GM19025 (cell line): Measurements from ENCODE around the gene NNAT.
"Not testable (repeated sequence)": the region's sequence is repeated elsewhere in the genome, so short reads cannot be mapped to it uniquely, and the experiment has no call there.

ENCODE experiments used
- ATAC-seq: cut with Tn5 transposase; IDR thresholded peaks from one replicate; pipeline ENCODE4 v1.9.1; 2021; ENCODE audit warnings: mild to moderate bottlenecking, low read depth, moderate library complexity; ENCODE audit not compliant: unreplicated experiment

The NNAT gene, protein sequence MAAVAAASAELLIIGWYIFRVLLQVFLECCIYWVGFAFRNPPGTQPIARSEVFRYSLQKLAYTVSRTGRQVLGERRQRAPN

DNA sequence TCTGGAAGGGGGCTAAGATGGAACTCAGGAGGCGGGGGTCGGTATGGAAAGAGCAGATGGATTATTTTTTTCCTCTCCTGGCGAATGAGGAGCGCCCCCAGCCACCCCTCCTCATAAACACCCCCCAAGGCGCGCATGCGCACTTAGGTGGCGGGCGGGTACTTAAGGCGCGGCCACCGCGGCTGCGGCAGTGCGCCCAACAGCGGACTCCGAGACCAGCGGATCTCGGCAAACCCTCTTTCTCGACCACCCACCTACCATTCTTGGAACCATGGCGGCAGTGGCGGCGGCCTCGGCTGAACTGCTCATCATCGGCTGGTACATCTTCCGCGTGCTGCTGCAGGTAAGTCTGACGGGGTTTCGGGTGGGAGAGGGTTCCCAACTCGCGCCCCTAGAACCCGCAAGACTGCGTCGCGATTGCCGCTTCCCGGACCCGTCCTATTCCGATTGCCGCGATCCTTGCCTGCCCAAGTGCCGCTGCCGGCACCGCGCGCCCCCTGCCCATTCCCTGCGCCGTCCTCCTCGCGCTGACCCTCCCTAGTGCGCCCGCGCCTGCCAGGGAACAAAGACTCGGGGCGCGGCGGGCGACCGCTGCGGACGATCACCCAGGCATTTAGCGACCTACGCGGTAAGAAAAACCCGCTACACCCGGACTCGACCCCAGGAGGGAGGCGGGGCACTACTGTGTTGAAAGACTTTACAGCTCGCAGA is at the start of gene NNAT:
Gene NNAT (plus strand): TSS at position 190 of the 711 bp plus-strand sequence. CDS start 82 bp downstream, at position 272.
- no peak for ATAC-seq

- ATAC-seq: no peak
Measured at GRCh38 chr20:37471741-37472235, 49.3 kb upstream of the NNAT start.

- ATAC-seq: not testable (repeated sequence)
Measured at GRCh38 chr20:37472435-37472834, 48.6 kb upstream of the NNAT start.

GRCh38 chr20:37473249-37474000 is 47.6 kb upstream of the NNAT start:
- no peak for ATAC-seq

DNA sequence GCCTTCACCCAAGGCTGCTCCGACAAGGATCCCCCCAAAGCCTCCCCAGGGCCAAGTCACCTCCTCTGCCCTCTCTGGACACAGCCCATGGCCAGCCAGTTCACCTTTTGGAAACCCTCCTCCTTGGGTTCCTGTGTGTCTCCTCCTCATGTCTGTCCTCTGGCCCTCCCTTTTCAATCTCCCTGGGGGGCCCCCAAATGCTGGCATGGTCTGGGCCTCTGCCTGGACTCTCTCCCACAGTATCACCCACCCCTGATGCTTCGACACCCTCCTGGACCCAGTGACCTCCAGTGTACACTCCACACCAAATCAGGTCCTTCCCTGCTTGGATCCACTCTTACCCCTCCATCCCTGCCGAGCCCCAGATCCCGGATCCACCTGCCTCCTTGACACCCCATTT is 46.7 kb upstream of the NNAT start:
- no peak for ATAC-seq

DNA sequence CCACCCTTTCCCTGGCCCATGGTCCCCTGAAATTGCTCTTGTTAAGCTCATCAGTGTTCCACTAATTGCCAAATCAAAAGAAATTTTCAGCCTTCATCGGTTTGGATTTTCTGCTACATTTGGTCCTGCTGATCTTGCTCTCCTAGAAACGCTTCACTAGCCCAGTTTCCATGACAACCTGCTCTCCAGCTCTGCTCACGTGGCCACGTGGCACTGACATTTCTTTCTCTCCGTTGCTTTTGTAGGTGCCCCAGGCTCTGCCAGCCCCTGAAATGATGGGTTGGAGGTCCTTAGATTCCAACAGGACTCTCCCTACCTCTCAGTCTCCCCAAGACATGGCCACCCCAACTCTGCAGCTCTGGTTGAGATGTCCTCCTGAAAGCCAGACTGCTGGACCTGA is 45.8 kb upstream of the NNAT start:
- ATAC-seq: no peak

GRCh38 chr20:37477041-37477440 is 44.0 kb upstream of the NNAT start:
- ATAC-seq: no peak

DNA sequence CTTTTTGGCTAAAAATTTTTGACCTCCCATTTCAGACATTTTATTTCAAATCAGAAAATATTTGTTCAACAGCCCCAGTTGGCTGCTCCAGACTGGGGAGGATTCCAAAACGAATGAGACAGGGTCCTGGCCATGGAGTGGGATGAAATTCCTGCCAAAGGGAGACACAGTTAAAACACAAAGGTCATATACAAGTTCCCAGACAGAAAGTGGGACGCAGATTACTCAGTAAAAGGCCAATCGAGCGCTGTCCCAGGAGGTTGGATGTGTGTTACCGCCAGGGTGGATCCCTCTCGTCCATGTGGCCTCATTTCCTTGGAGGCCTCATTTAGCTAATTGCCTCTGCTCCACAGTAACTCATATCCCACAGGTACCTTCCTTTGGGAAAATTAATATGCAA is 41.8 kb upstream of the NNAT start:
- no peak for ATAC-seq

- no peak for ATAC-seq
Measured at GRCh38 chr20:37479925-37480691, 40.9 kb upstream of the NNAT start.

GRCh38 chr20:37480919-37481318 is 40.1 kb upstream of the NNAT start:
- ATAC-seq: no peak

DNA sequence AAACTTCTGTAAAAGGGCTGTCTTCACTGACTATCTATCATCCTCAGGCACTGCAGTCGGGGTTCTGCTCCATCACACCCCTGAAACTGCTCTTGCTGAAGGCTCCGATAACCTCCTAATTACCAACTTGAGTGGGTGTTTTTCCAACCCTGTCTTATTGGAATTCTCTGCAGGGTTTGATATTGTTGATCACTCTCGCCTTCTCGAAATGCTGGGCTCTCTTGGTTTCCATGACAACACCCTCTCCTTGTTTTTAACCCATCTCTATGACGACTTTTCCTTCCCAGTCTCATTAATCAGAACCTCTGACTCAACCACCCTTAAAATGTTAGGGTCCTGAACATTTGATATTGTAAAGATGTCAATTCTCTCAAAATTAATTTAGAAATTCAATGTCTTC is 39.4 kb upstream of the NNAT start:
- ATAC-seq: no peak

- no peak for ATAC-seq
Measured at GRCh38 chr20:37484331-37484730, 36.7 kb upstream of the NNAT start.

GRCh38 chr20:37486209-37486608 is 34.8 kb upstream of the NNAT start:
- not testable (repeated sequence) for ATAC-seq

- no peak for ATAC-seq
Measured at GRCh38 chr20:37490663-37491350, 30.2 kb upstream of the NNAT start.

DNA sequence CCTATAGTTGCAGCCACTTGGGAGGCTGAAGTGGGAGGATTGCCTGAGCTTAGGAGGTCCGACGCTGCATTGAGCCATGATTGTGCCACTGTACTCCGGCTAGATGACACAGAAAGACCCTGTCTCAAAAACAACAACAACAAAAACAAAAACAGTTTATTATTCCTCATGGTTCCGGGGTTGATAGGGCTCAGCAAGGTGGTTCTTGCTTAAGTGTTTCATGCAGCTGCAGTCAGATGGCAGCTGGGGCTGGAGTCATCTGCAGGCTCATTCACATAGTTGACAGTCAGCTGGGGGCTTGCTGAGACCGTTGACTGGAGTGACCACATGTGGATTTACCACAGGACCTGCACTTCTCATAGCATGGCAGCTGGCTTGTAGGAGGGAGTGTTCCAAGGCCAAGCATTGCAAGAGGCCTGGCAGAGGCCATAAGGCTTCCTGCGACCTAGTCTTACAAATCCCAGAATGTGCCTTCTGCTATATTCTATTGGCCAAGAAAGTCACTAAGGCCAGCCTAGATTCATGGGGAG is 28.9 kb upstream of the NNAT start:
- no peak for ATAC-seq

GRCh38 chr20:37492945-37493344 is 28.1 kb upstream of the NNAT start:
- no peak for ATAC-seq

- no peak for ATAC-seq
Measured at GRCh38 chr20:37494301-37494700, 26.7 kb upstream of the NNAT start.

- no peak for ATAC-seq
Measured at GRCh38 chr20:37494796-37495195, 26.3 kb upstream of the NNAT start.

- no peak for ATAC-seq
Measured at GRCh38 chr20:37498066-37498665, 22.9 kb upstream of the NNAT start.

DNA sequence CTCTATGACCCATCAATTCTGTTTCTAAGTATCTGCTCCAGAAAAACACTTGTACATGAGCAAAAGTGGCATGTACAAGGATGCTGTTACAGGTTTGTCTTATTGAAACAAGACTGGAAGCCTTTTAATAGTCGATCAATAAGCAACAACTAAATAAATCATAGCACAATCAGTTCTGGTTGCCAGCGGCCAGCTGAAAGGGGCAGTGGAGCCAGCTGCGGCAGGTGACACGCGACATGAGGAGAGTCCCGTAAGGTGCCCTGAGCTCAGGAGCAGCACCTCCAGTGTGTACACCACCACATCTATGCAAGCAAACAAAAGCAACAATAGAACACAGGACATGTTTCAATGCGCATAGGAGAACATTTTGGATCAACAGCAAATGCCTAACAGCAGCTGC is 20.7 kb upstream of the NNAT start:
- ATAC-seq: no peak
